ENCODE data around the gene PPP1R36.

DNA sequence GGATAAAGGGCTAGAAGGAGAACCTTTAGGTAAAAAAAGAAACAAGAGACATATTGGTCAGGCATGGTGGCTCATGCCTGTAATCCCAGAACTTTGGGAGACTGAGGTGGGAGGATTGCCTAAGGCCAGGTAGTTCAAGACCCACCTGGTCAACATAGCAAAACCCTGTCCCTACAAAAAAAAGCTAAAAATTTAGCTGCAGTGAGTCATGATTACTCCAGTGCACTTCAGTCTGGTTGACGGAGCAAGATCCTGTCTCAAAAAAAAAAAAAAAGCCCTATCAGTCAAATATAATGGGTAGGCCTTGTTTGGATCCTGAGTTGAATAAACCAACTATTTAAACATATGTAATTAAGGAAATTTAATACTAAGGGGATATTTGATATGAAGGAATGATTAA is 54.2 kb downstream of the PPP1R36 start:
- TF ChIP-seq, protein P1, sequence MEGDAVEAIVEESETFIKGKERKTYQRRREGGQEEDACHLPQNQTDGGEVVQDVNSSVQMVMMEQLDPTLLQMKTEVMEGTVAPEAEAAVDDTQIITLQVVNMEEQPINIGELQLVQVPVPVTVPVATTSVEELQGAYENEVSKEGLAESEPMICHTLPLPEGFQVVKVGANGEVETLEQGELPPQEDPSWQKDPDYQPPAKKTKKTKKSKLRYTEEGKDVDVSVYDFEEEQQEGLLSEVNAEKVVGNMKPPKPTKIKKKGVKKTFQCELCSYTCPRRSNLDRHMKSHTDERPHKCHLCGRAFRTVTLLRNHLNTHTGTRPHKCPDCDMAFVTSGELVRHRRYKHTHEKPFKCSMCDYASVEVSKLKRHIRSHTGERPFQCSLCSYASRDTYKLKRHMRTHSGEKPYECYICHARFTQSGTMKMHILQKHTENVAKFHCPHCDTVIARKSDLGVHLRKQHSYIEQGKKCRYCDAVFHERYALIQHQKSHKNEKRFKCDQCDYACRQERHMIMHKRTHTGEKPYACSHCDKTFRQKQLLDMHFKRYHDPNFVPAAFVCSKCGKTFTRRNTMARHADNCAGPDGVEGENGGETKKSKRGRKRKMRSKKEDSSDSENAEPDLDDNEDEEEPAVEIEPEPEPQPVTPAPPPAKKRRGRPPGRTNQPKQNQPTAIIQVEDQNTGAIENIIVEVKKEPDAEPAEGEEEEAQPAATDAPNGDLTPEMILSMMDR (IDR thresholded peaks at IDR 0.05), result no peak
- TF ChIP-seq POLR2A (IDR thresholded peaks at IDR 0.05), result no peak
